ENCODE results near the gene LHX4. TPM values are rescaled to one million over a fixed set of nuclear protein-coding genes. Genes with fewer than 3 reads are reported as not detected.

Gene LHX4
- total and polyA plus RNA-seq, 9 of the 15 experiments (the other 6 are each of a cell fraction or from before 2014, with no cell fraction given) = 0.01 to 0.11 (median 0.07) TPM; not detected in 5

DNA sequence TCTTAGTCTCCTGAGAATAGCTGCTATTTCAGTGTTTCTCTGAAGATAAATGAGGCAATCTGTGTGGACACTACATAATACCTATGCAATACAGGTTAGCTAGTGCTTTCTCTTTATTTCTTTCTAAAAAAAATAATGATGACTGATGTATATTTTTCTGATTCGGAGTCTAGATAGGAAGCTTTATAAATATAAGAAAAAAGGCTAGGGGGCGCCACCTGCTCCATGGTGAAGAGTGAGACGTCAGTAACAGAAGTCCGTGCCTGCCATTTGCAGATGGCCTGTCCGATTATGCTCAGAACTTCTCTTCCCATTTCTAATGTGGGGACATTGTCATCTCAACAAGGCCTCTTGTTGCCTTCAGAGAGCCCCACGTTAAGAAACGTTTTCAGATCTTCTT, 49.0 kb upstream of the LHX4 start (continued):
- TF ChIP-seq, protein P1, sequence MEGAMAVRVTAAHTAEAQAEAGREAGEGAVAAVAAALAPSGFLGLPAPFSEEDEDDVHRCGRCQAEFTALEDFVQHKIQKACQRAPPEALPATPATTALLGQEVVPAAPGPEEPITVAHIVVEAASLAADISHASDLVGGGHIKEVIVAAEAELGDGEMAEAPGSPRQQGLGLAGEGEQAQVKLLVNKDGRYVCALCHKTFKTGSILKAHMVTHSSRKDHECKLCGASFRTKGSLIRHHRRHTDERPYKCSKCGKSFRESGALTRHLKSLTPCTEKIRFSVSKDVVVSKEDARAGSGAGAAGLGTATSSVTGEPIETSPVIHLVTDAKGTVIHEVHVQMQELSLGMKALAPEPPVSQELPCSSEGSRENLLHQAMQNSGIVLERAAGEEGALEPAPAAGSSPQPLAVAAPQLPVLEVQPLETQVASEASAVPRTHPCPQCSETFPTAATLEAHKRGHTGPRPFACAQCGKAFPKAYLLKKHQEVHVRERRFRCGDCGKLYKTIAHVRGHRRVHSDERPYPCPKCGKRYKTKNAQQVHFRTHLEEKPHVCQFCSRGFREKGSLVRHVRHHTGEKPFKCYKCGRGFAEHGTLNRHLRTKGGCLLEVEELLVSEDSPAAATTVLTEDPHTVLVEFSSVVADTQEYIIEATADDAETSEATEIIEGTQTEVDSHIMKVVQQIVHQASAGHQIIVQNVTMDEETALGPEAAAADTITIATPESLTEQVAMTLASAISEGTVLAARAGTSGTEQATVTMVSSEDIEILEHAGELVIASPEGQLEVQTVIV (CRISPR knock-in tag; IDR thresholded peaks at IDR 0.05; ENCODE audit: borderline replicate concordance) = no peak
- TF ChIP-seq GABPB1 (CRISPR knock-in tag; IDR thresholded peaks at IDR 0.05) (no peak), MAFG (tag; conservative IDR thresholded peaks at IDR 0.05) (peak; percentile 59), MAFF (IDR thresholded peaks at IDR 0.05; ENCODE audit: low read length) (peak; percentile 53), NR3C1 (CRISPR knock-in tag; IDR thresholded peaks at IDR 0.05) (no peak), GATAD2B (IDR thresholded peaks at IDR 0.05; ENCODE audit: borderline replicate concordance) (no peak), ZNF644 (tag; IDR thresholded peaks at IDR 0.05; ENCODE audit: low read depth) (no peak), CBFA2T2 (conservative IDR thresholded peaks at IDR 0.05) (no peak), FOXK2 (conservative IDR thresholded peaks at IDR 0.05 in 1 of 2, IDR thresholded peaks at IDR 0.05 in 1 of 2; ENCODE audit: low read depth in 2 of 2) (no peak), USF1 (CRISPR knock-in tag; IDR thresholded peaks at IDR 0.05) (no peak), PCBP1 (IDR thresholded peaks at IDR 0.05; ENCODE audit: low read depth, low read length, poor library complexity, severe bottlenecking) (no peak), FOXJ2 (tag; IDR thresholded peaks at IDR 0.05) (no peak), ZSCAN32 (CRISPR knock-in tag; IDR thresholded peaks at IDR 0.05) (no peak), ZBTB7A (IDR thresholded peaks at IDR 0.05; ENCODE audit: borderline replicate concordance, control insufficient read depth, low read depth, low read length) (no peak), MEIS2 (IDR thresholded peaks at IDR 0.05; ENCODE audit: partially characterized antibody) (peak; percentile 20), SFPQ (IDR thresholded peaks at IDR 0.05; ENCODE audit: low read depth, low read length) (no peak), OTX1 (CRISPR knock-in tag; IDR thresholded peaks at IDR 0.05) (no peak), ZNF217 (CRISPR knock-in tag; IDR thresholded peaks at IDR 0.05) (no peak), KAT7 (CRISPR knock-in tag; IDR thresholded peaks at IDR 0.05; ENCODE audit: borderline replicate concordance) (no peak), PATZ1 (CRISPR knock-in tag; IDR thresholded peaks at IDR 0.05; ENCODE audit: borderline replicate concordance) (no peak)

Data from K562 (cell line).